Measurements from ENCODE around the gene ERRFI1.

ERRFI1 gene

GRCh38 chr1:8043621-8044020 is 17.5 kb upstream of the ERRFI1 start:
- DNase-seq = no peak

GRCh38 chr1:8042134-8042533 is 16.0 kb upstream of the ERRFI1 start:
- DNase-seq = no peak

GRCh38 chr1:8040586-8040985 is 14.5 kb upstream of the ERRFI1 start:
- no peak for DNase-seq

GRCh38 chr1:8039071-8039470 is 13.0 kb upstream of the ERRFI1 start:
- DNase-seq = no peak

- DNase-seq = no peak
Observed at GRCh38 chr1:8035289-8035688, 9.2 kb upstream of the ERRFI1 start.

GRCh38 chr1:8033322-8033721 is 7.2 kb upstream of the ERRFI1 start:
- DNase-seq = no peak

GRCh38 chr1:8032366-8032910 is 6.3 kb upstream of the ERRFI1 start:
- DNase-seq = no peak

- DNase-seq = no peak
Observed at GRCh38 chr1:8031176-8031785, 5.2 kb upstream of the ERRFI1 start.

- no peak for DNase-seq
Observed at GRCh38 chr1:8028571-8028910, 2.4 kb upstream of the ERRFI1 start.

GRCh38 chr1:8027748-8028570 is 1.9 kb upstream of the ERRFI1 start:
- no peak for DNase-seq

- DNase-seq = no peak
Observed at GRCh38 chr1:8026976-8027747, 1.1 kb upstream of the ERRFI1 start.

GRCh38 chr1:8025671-8026144 is 401 bp downstream of the ERRFI1 start:
- DNase-seq = no peak

GRCh38 chr1:8025061-8025670 is 943 bp downstream of the ERRFI1 start:
- DNase-seq = no peak

- DNase-seq = no peak
Observed at GRCh38 chr1:8024329-8024728, 1.8 kb downstream of the ERRFI1 start.

GRCh38 chr1:8023995-8024313 is 2.2 kb downstream of the ERRFI1 start:
- DNase-seq = no peak

- no peak for DNase-seq
Observed at GRCh38 chr1:8023287-8023994, 2.7 kb downstream of the ERRFI1 start.

- no peak for DNase-seq
Observed at GRCh38 chr1:8022395-8023286, 3.5 kb downstream of the ERRFI1 start.

GRCh38 chr1:8021676-8022266 is 4.3 kb downstream of the ERRFI1 start:
- no peak for DNase-seq

GRCh38 chr1:8020032-8020431 is 6.1 kb downstream of the ERRFI1 start:
- DNase-seq = no peak

GRCh38 chr1:8019229-8019620 is 6.9 kb downstream of the ERRFI1 start:
- no peak for DNase-seq
